ENCODE data around the gene CEP72.

GRCh38 chr5:579746-580366, 32.3 kb upstream of the CEP72 start:
- no peak for TF ChIP-seq EZH2phosphoT487 (IDR thresholded peaks at IDR 0.05)
- no peak for TF ChIP-seq EZH2 (IDR thresholded peaks at IDR 0.05)
- TF ChIP-seq, protein P1, sequence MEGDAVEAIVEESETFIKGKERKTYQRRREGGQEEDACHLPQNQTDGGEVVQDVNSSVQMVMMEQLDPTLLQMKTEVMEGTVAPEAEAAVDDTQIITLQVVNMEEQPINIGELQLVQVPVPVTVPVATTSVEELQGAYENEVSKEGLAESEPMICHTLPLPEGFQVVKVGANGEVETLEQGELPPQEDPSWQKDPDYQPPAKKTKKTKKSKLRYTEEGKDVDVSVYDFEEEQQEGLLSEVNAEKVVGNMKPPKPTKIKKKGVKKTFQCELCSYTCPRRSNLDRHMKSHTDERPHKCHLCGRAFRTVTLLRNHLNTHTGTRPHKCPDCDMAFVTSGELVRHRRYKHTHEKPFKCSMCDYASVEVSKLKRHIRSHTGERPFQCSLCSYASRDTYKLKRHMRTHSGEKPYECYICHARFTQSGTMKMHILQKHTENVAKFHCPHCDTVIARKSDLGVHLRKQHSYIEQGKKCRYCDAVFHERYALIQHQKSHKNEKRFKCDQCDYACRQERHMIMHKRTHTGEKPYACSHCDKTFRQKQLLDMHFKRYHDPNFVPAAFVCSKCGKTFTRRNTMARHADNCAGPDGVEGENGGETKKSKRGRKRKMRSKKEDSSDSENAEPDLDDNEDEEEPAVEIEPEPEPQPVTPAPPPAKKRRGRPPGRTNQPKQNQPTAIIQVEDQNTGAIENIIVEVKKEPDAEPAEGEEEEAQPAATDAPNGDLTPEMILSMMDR (IDR thresholded peaks at IDR 0.05), result no peak
